ENCODE measurements around the gene TPCN2. TPM values are rescaled to one million over a fixed set of nuclear protein-coding genes. Genes with fewer than 3 reads are reported as not detected.

The TPCN2 gene
- total RNA-seq, 1 donor from 2014 or later = 12.6 TPM

GRCh38 chr11:69071086-69071800, 22.5 kb downstream of the TPCN2 start:
- no peak for TF ChIP-seq CTCF (IDR thresholded peaks at IDR 0.05)
- H3K4me3 Mint-ChIP-seq (ENCODE audit: unreplicated experiment) = no peak overlapping the region
- no peaks in the 10 kb centered on the region for H3K27me3 Mint-ChIP-seq (ENCODE audit: low read depth)
- peaks cover 8% of the 10 kb centered on the region for H3K36me3 Mint-ChIP-seq (ENCODE audit: low read depth)
- no peaks in the 10 kb centered on the region for H3K9me3 Mint-ChIP-seq (ENCODE audit: low read depth)
- no peak overlapping the region for H3K27ac Mint-ChIP-seq (ENCODE audit: unreplicated experiment)
- no peak for DNase-seq (ENCODE audit: low spot score)
- H3K4me1 Mint-ChIP-seq (ENCODE audit: low read depth) = peaks cover 14% of the 10 kb centered on the region

GRCh38 chr11:69071956-69072355, 23.2 kb downstream of the TPCN2 start:
- Mint-ChIP-seq H3K27me3 (ENCODE audit: low read depth) (no peaks in the 10 kb centered on the region), H3K27ac (ENCODE audit: unreplicated experiment) (no peak overlapping the region), H3K9me3 (ENCODE audit: low read depth) (no peaks in the 10 kb centered on the region), H3K4me1 (ENCODE audit: low read depth) (peaks cover 14% of the 10 kb centered on the region), H3K4me3 (ENCODE audit: unreplicated experiment) (no peak overlapping the region), H3K36me3 (ENCODE audit: low read depth) (peaks cover 8% of the 10 kb centered on the region)
- no peak for TF ChIP-seq CTCF (IDR thresholded peaks at IDR 0.05)
- DNase-seq (ENCODE audit: low spot score) = no peak

GRCh38 chr11:69073469-69073868, 24.7 kb downstream of the TPCN2 start:
- no peaks in the 10 kb centered on the region for H3K9me3 Mint-ChIP-seq (ENCODE audit: low read depth)
- TF ChIP-seq CTCF (IDR thresholded peaks at IDR 0.05) = no peak
- peaks cover 8% of the 10 kb centered on the region for H3K36me3 Mint-ChIP-seq (ENCODE audit: low read depth)
- no peak for DNase-seq (ENCODE audit: low spot score)
- H3K4me3 Mint-ChIP-seq (ENCODE audit: unreplicated experiment) = no peak overlapping the region
- H3K27ac Mint-ChIP-seq (ENCODE audit: unreplicated experiment) = no peak overlapping the region
- no peaks in the 10 kb centered on the region for H3K27me3 Mint-ChIP-seq (ENCODE audit: low read depth)
- peaks cover 14% of the 10 kb centered on the region for H3K4me1 Mint-ChIP-seq (ENCODE audit: low read depth)

GRCh38 chr11:69074375-69075140, 25.8 kb downstream of the TPCN2 start:
- Mint-ChIP-seq H3K9me3 (ENCODE audit: low read depth) (no peaks in the 10 kb centered on the region), H3K4me1 (ENCODE audit: low read depth) (peaks cover 18% of the 10 kb centered on the region)
- TF ChIP-seq CTCF (IDR thresholded peaks at IDR 0.05) = no peak

GRCh38 chr11:69075421-69076128, 26.8 kb downstream of the TPCN2 start:
- no peak for DNase-seq (ENCODE audit: low spot score)
- H3K4me3 Mint-ChIP-seq (ENCODE audit: unreplicated experiment) = no peak overlapping the region
- peaks cover 29% of the 10 kb centered on the region for H3K4me1 Mint-ChIP-seq (ENCODE audit: low read depth)
- no peak for TF ChIP-seq CTCF (IDR thresholded peaks at IDR 0.05)
- H3K36me3 Mint-ChIP-seq (ENCODE audit: low read depth) = peaks cover 8% of the 10 kb centered on the region
- H3K27ac Mint-ChIP-seq (ENCODE audit: unreplicated experiment) = no peak overlapping the region
- no peaks in the 10 kb centered on the region for H3K27me3 Mint-ChIP-seq (ENCODE audit: low read depth)
- no peaks in the 10 kb centered on the region for H3K9me3 Mint-ChIP-seq (ENCODE audit: low read depth)

More at GRCh38 chr11:69074375-69075140, 25.8 kb downstream of the TPCN2 start:
- Mint-ChIP-seq H3K4me3 (ENCODE audit: unreplicated experiment) (no peak overlapping the region), H3K27me3 (ENCODE audit: low read depth) (no peaks in the 10 kb centered on the region), H3K36me3 (ENCODE audit: low read depth) (peaks cover 11% of the 10 kb centered on the region), H3K27ac (ENCODE audit: unreplicated experiment) (no peak overlapping the region)
- no peak for DNase-seq (ENCODE audit: low spot score)
